Breast epithelium (tissue), 3 donors: ENCODE results near the gene TRAF3IP1.

Experiments used
- CTCF ChIP-seq, 3 donors: fragments of 450-650 bp; IDR thresholded peaks; one replicate each; pipeline ENCODE4 v1.5.1; 2016 to 2017; ENCODE audit warnings: antibody characterized with exemption in 3 of 3, mild to moderate bottlenecking in 3 of 3, moderate library complexity in 3 of 3
- POLR2A ChIP-seq: fragments of 450-650 bp; IDR thresholded peaks from one replicate; pipeline ENCODE4 v1.6.1; 2016; ENCODE audit warnings: antibody characterized with exemption, mild to moderate bottlenecking, moderate library complexity
- POLR2AphosphoS5 ChIP-seq, 3 donors: sonication (generic); formaldehyde crosslinking; IDR thresholded peaks; one replicate each; pipeline ENCODE4 v1.6.1; 2017; ENCODE audit warnings: antibody characterized with exemption in 3 of 3

- TF ChIP-seq POLR2A (no peak), CTCF (IDR thresholded peaks at IDR 0.05) (no peak), POLR2AphosphoS5 (IDR thresholded peaks at IDR 0.05) (no peak)
Measured at GRCh38 chr2:238382381-238382781, 62.1 kb downstream of the TRAF3IP1 start.
